Choroid plexus epithelial cell (primary cell): ENCODE data around the gene MINDY4.

ENCODE experiments used
- DNase-seq: peaks from one replicate; pipeline ENCODE4 v3.0.0-alpha.2; 2010; ENCODE audit warnings: low read depth
- H3K4me3 ChIP-seq: 2 replicates; pipeline ENCODE4 v1.5.1; 2011; ENCODE audit warnings: low read depth, mild to moderate bottlenecking, control low read depth, low read length, moderate library complexity
- TF ChIP-seq, protein P1 (sequence below): conservative IDR thresholded peaks from 2 replicates; pipeline ENCODE4 v1.5.1; 2011; ENCODE audit warnings: low read depth, mild to moderate bottlenecking, control low read depth, inconsistent platforms, low read length, moderate library complexity

MINDY4 gene

DNA sequence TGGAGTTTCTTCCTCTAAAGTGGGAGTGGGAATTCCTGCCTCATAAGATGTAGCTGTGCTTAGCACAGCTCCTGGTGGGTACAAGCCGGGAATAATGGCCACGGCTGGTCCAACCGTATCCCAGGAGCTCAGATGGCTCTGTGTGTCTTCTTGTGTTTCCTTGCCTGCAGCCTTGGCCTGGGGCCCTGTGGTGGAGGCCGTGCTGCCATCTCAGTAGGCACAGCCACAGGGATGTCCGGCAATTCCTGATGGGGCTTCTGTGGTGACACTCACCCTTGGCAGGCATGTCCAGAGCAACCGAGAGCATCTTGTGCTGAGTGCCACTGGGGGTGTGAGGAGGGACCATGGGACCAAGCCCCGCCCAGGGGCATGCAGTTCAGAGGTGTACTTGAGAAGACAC, 90.4 kb downstream of the MINDY4 start:
- TF ChIP-seq, protein P1, sequence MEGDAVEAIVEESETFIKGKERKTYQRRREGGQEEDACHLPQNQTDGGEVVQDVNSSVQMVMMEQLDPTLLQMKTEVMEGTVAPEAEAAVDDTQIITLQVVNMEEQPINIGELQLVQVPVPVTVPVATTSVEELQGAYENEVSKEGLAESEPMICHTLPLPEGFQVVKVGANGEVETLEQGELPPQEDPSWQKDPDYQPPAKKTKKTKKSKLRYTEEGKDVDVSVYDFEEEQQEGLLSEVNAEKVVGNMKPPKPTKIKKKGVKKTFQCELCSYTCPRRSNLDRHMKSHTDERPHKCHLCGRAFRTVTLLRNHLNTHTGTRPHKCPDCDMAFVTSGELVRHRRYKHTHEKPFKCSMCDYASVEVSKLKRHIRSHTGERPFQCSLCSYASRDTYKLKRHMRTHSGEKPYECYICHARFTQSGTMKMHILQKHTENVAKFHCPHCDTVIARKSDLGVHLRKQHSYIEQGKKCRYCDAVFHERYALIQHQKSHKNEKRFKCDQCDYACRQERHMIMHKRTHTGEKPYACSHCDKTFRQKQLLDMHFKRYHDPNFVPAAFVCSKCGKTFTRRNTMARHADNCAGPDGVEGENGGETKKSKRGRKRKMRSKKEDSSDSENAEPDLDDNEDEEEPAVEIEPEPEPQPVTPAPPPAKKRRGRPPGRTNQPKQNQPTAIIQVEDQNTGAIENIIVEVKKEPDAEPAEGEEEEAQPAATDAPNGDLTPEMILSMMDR: no peak

DNA sequence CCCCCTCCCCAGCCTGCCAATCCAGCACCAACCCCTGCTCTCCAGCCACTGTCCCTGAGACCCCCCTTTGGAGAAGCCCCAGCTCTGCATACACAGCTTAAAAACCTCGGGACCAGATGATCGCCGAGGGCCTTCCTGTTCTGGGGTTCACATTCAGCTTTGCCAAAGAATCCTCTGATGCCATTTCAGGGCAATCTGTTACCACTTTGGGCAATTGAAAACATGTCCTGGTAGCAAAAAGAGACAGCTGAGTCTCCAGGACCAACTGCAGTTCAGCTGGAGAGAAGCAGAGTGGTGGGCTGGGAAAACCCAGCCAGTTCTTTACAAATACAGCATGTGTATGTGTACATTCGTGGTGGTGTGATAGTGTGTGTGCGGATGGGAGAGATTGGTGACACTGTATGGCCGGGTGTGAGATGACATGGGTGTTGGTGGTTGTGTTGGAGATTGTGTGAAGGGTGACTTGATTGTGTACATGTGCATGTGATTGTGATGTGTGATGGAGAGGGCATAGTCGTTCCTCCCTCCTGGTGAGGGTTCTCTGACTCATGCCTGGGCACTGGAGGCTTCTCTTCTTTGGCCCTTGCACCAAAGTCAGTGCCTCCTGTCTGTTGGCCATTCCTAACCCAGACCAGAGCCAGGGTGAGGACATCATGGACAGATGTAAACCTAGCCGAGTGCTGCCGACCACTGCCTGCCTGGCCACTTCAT, 91.9 kb downstream of the MINDY4 start:
- H3K4me3 ChIP-seq: no peak overlapping the region
- DNase-seq: no peak
- TF ChIP-seq, protein P1: no peak

More for the DNA sequence above, 90.4 kb downstream of the MINDY4 start:
- no peak overlapping the region for H3K4me3 ChIP-seq
- no peak for DNase-seq

DNA sequence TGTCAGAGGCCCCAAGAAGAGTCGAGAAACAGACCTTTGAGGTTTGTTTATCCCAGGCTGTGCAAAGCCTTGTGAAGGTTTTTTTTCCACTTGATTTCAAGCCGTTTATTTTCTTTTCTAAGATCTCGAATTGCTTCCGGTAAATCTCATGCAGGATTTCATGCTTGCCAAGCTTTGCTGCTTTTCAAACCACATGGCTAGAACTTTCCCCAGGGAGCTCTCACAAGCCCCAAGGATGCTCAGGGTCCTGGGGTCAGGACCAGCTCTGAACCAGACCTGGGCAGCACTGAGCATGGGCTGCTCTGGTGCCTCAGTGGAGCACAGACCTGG, 92.5 kb downstream of the MINDY4 start:
- H3K4me3 ChIP-seq: no peak overlapping the region
- TF ChIP-seq, protein P1: no peak
- peak; percentile 87 for DNase-seq

DNA sequence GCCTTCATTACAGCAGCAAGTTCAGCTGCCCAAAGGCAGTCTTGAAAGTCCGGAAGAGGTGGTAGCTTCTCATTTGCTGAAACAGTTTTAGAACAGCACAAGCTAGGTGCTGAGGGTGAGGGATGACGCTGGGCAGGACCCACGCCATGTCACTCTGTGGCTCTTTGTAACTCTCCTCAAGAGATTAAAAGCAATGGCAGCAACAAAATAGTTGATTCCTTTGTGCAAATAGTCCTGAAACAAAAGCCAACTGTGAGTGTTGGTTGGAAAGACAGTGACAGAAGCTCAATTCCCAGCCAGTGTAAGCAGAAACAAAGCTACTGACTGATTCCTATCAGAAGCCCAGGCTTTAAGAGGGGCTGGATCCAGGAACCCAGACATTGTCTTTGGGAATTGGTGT, 92.9 kb downstream of the MINDY4 start:
- no peak overlapping the region for H3K4me3 ChIP-seq
- DNase-seq: no peak
- TF ChIP-seq, protein P1: no peak

DNA sequence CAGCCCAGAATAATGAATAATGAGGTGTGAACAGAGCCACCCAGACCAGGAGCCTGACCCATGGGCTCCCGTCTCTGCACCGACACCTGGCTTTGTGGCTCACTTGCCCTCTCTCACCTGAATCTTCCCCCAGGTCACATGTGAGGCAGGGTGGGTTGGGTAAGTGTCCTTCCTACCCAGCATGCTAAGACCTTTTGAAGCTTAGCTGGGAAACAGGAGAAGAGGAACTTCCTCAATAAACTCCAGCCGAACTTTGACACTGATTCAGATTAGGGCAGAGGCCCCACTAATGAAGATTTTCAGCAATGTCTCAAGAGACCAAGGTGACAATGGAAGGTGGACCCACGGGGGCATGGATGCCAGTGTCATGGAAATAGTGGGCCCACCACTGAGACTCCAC, 93.9 kb downstream of the MINDY4 start:
- H3K4me3 ChIP-seq: no peak overlapping the region
- no peak for DNase-seq
- TF ChIP-seq, protein P1: no peak

DNA sequence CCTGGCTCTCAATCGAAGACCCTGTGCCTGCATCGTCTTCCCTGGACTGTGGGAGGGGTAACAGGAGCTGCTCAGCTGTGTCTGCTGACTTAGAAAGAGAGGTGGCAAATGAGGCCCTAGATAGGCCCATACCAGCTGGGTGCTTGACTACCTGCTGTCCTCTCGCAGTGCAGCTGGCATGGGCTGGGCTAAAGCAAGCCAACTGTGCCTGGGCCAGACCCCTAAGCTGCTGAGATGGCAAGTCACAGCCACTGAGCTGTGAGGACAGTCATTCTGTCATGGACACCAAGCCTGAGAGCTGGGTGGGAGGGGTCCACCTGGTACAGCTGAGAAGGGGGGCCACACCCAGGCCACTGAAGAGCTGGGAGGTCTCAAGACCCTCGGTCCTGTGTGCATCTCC, 94.6 kb downstream of the MINDY4 start:
- no peak for DNase-seq
- no peak overlapping the region for H3K4me3 ChIP-seq
- TF ChIP-seq, protein P1: no peak

DNA sequence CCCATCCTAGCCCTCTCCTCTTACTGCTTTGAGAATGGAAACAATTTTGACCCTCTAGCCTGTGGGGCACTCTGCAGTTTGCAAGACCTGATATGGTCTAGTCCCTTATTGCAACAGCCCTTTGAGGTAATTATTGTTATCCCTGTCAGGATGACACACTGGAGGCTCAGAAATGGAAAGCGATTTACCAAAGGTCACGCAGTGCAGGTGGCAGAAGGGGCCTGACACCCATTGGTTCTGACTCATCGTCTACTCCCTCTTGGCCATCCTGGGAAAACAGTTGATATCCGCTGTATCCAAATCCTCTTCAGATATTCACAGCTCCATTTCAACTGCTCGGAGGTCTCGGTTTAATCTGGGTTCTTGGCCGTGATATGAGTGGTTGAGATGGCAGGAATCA, 95.7 kb downstream of the MINDY4 start:
- H3K4me3 ChIP-seq: no peak overlapping the region

More for the DNA sequence above, 95.7 kb downstream of the MINDY4 start:
- DNase-seq: no peak
- TF ChIP-seq, protein P1: no peak
